DOHH2 (cell line): ENCODE measurements around the gene CABCOCO1.

Experiments
- H3F3A ChIP-seq: fragments of 200-600 bp; sonication (generic), shearing (Covaris generic); 2 replicates; pipeline ENCODE4 v1.6.0; 2016; ENCODE audit warnings: antibody characterized with exemption, mild to moderate bottlenecking; ENCODE audit not compliant: control insufficient read depth, insufficient read depth
- H3K27ac ChIP-seq: fragments of 200-600 bp; sonication (generic); 2 replicates; pipeline ENCODE4 v1.5.1; 2014; ENCODE audit warnings: low read depth, mild to moderate bottlenecking, low read length, moderate library complexity
- H3K27me3 ChIP-seq: fragments of 200-600 bp; sonication (generic); 2 replicates; pipeline ENCODE4 v1.6.1; 2014; ENCODE audit warnings: mild to moderate bottlenecking, low read length, mixed read lengths; ENCODE audit not compliant: control insufficient read depth
- H3K36me3 ChIP-seq: fragments of 200-600 bp; sonication (generic); 2 replicates; pipeline ENCODE4 v1.6.1; 2014; ENCODE audit warnings: mild to moderate bottlenecking, low read length, moderate library complexity, mixed read lengths; ENCODE audit not compliant: control insufficient read depth
- H3K4me1 ChIP-seq: fragments of 200-600 bp; sonication (generic); 2 replicates; pipeline ENCODE4 v1.6.1; 2014; ENCODE audit warnings: mild to moderate bottlenecking, low read length, mixed read lengths; ENCODE audit not compliant: control insufficient read depth
- H3K4me2 ChIP-seq: fragments of 200-600 bp; sonication (generic); 2 replicates; pipeline ENCODE4 v1.6.0; 2014; ENCODE audit warnings: mild to moderate bottlenecking, low read length, moderate library complexity
- H3K4me3 ChIP-seq: fragments of 200-600 bp; sonication (generic); 2 replicates; pipeline ENCODE4 v1.5.1; 2014; ENCODE audit warnings: mild to moderate bottlenecking, low read length, mixed read lengths
- H3K79me2 ChIP-seq: fragments of 200-600 bp; sonication (generic); 2 replicates; pipeline ENCODE4 v1.6.1; 2014; ENCODE audit warnings: mild to moderate bottlenecking, low read length, mixed read lengths; ENCODE audit not compliant: control insufficient read depth
- H3K9me2 ChIP-seq: fragments of 200-600 bp; sonication (generic); replicated peaks from 2 replicates; pipeline ENCODE4 v1.6.1; 2014; ENCODE audit warnings: mild to moderate bottlenecking, low read length, mixed read lengths; ENCODE audit not compliant: control insufficient read depth
- H3K9me3 ChIP-seq: fragments of 200-600 bp; sonication (generic); 2 replicates; pipeline ENCODE4 v1.6.1; 2014; ENCODE audit warnings: antibody characterized with exemption, low read length, mixed read lengths; ENCODE audit not compliant: control insufficient read depth, insufficient read depth
- H4K20me1 ChIP-seq: fragments of 200-600 bp; sonication (generic); 2 replicates; pipeline ENCODE4 v1.6.0; 2014; ENCODE audit warnings: low read depth, mild to moderate bottlenecking, antibody characterized with exemption, low read length, moderate library complexity; ENCODE audit not compliant: control insufficient read depth, insufficient read depth
- CTCF ChIP-seq: fragments of 200-600 bp; sonication (generic); IDR thresholded peaks from one replicate; pipeline ENCODE4 v1.5.1; 2014; ENCODE audit warnings: antibody characterized with exemption, mild to moderate bottlenecking, low read depth, low read length; ENCODE audit not compliant: poor library complexity, severe bottlenecking
- EZH2phosphoT487 ChIP-seq: fragments of 200-600 bp; sonication (generic); IDR thresholded peaks from 2 replicates; pipeline ENCODE4 v1.6.1; 2017; ENCODE audit warnings: borderline replicate concordance, mild to moderate bottlenecking, antibody characterized with exemption, low read length, moderate library complexity, mixed read lengths

Gene CABCOCO1

GRCh38 chr10:61617180-61617579 is 45.5 kb upstream of the CABCOCO1 start:
- Histone ChIP-seq H3K4me3 (no peak overlapping the region), H3K9me3 (no peaks in the 10 kb centered on the region), H3K4me1 (no peaks in the 10 kb centered on the region), H4K20me1 (no peaks in the 10 kb centered on the region), H3F3A (no peaks in the 10 kb centered on the region), H3K36me3 (no peaks in the 10 kb centered on the region), H3K79me2 (no peaks in the 10 kb centered on the region), H3K27ac (no peak overlapping the region), H3K27me3 (no peaks in the 10 kb centered on the region), H3K4me2 (no peak overlapping the region), H3K9me2 (no peaks in the 10 kb centered on the region)
- no peak for TF ChIP-seq CTCF
- TF ChIP-seq EZH2phosphoT487 = no peak

GRCh38 chr10:61617586-61617985 is 45.1 kb upstream of the CABCOCO1 start:
- Histone ChIP-seq H4K20me1 (no peaks in the 10 kb centered on the region), H3K9me2 (no peaks in the 10 kb centered on the region), H3K4me1 (no peaks in the 10 kb centered on the region), H3K27me3 (no peaks in the 10 kb centered on the region), H3F3A (no peaks in the 10 kb centered on the region), H3K4me2 (no peak overlapping the region), H3K27ac (no peak overlapping the region), H3K9me3 (no peaks in the 10 kb centered on the region), H3K4me3 (no peak overlapping the region), H3K36me3 (no peaks in the 10 kb centered on the region), H3K79me2 (no peaks in the 10 kb centered on the region)
- no peak for TF ChIP-seq CTCF
- no peak for TF ChIP-seq EZH2phosphoT487

DNA sequence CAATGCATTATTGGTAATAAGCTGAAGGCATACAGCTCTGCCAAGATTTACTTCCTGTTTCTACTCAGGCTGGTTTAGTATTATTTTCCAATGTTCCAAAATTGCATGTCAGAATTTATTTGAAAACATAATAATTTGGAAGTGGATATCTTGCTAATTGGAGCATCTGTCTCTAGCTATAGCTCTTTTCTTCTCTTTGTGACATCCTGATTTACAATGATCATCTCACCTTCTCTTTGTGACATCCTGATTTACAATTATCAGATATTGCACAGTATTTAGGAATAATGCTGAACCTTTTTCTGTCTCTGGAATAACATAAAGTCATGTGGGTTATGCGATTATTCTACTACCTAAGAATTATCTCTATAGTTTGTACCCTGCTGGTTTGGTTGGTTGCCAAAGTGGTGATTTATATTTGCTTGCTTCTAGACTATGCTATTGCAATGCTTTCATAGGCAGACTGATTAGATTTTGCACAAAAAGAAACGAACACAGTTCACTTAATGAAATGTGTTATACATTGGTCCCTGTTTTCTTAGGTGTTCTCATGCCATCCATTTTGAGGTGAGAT is 44.3 kb upstream of the CABCOCO1 start:
- no peaks in the 10 kb centered on the region for H3K79me2 ChIP-seq
- no peaks in the 10 kb centered on the region for H4K20me1 ChIP-seq
- H3K27me3 ChIP-seq = peaks cover 2% of the 10 kb centered on the region; the same call in 1 of the 2 replicates
- no peak overlapping the region for H3K27ac ChIP-seq
- H3K9me3 ChIP-seq = no peaks in the 10 kb centered on the region
- no peak overlapping the region for H3K4me2 ChIP-seq
- H3K36me3 ChIP-seq = no peaks in the 10 kb centered on the region
- TF ChIP-seq EZH2phosphoT487 = no peak
- TF ChIP-seq CTCF = no peak
- no peaks in the 10 kb centered on the region for H3F3A ChIP-seq
- no peaks in the 10 kb centered on the region for H3K9me2 ChIP-seq
- H3K4me1 ChIP-seq = no peaks in the 10 kb centered on the region
- no peak overlapping the region for H3K4me3 ChIP-seq

GRCh38 chr10:61620506-61620905 is 42.2 kb upstream of the CABCOCO1 start:
- Histone ChIP-seq H3K9me2 (no peaks in the 10 kb centered on the region), H3K27ac (no peak overlapping the region), H3K79me2 (no peaks in the 10 kb centered on the region), H3K4me1 (no peaks in the 10 kb centered on the region), H3K9me3 (no peaks in the 10 kb centered on the region), H4K20me1 (no peaks in the 10 kb centered on the region), H3K4me3 (no peak overlapping the region), H3K36me3 (no peaks in the 10 kb centered on the region), H3F3A (no peaks in the 10 kb centered on the region), H3K27me3 (peaks cover 2% of the 10 kb centered on the region; the same call in 1 of the 2 replicates), H3K4me2 (no peak overlapping the region)
- no peak for TF ChIP-seq EZH2phosphoT487
- TF ChIP-seq CTCF = no peak
